Naive thymus-derived CD4-positive, alpha-beta T cell (primary cell): Measurements from ENCODE around the gene UAP1L1. TPM values are rescaled to one million over a fixed set of nuclear protein-coding genes. Genes with fewer than 3 reads are reported as not detected.

Experiments used
- ATAC-seq: fragments of 150-1000 bp; cut with Tn5 transposase; 2 replicates; pipeline ENCODE4 v1.10.0; 2021; ENCODE audit warnings: mild to moderate bottlenecking, moderate library complexity
- CTCF ChIA-PET: fragments of 350-600 bp; sonication (Branson Sonifier 250); formaldehyde crosslinking; loops from one replicate; lab custom pipeline; 2021; ENCODE audit warnings: antibody characterized with exemption; lab: Charles Lee
- POLR2A ChIA-PET: fragments of 350-600 bp; sonication (Branson Sonifier 250); formaldehyde crosslinking; loops from one replicate; lab custom pipeline; 2021; ENCODE audit warnings: antibody characterized with exemption, inconsistent platforms; lab: Charles Lee
- DNase-seq, 9 donors: peaks; one replicate each; pipeline versions ENCODE4 v3.0.0 to v3.0.0-alpha.2; 2020 to 2022; ENCODE audit warnings: mixed read lengths in 1 of 9
- H3K27ac ChIP-seq: one replicate; pipeline ENCODE4 v1.7.0; 2013; ENCODE audit warnings: mild to moderate bottlenecking, low read depth, low read length, moderate library complexity
- H3K27me3 ChIP-seq, 2 donors: one replicate each; pipeline ENCODE4 v1.7.0; 2013; ENCODE audit warnings: low read length in 2 of 2, mild to moderate bottlenecking in 2 of 2, moderate library complexity in 2 of 2; ENCODE audit not compliant: control insufficient read depth in 2 of 2, insufficient read depth in 2 of 2
- H3K36me3 ChIP-seq, 3 experiments: 1 replicate in 2 of 3; 2 replicates in 1 of 3; pipeline ENCODE4 v1.7.0; 2013; ENCODE audit warnings: low read length in 3 of 3, mild to moderate bottlenecking in 3 of 3, moderate library complexity in 1 of 3; ENCODE audit not compliant: insufficient read depth in 3 of 3, control insufficient read depth in 2 of 3
- H3K4me1 ChIP-seq, 2 donors: one replicate each; pipeline ENCODE4 v1.7.0; 2013; ENCODE audit warnings: low read length in 2 of 2, mild to moderate bottlenecking in 2 of 2, moderate library complexity in 1 of 2; ENCODE audit not compliant: control insufficient read depth in 2 of 2, insufficient read depth in 2 of 2
- H3K4me3 ChIP-seq: 2 replicates; pipeline ENCODE4 v1.7.0; 2013; ENCODE audit warnings: mild to moderate bottlenecking, low read length
- H3K9me3 ChIP-seq, 3 experiments: 1 replicate in 2 of 3; 2 replicates in 1 of 3; pipeline ENCODE4 v1.7.0; 2013; ENCODE audit warnings: low read length in 3 of 3; ENCODE audit not compliant: control insufficient read depth in 2 of 3
- H3K27ac Mint-ChIP-seq, 9 donors: one replicate each; pipeline ENCODE4 v1.8.0; 2020 to 2022; ENCODE audit warnings: mixed read lengths in 9 of 9, mild to moderate bottlenecking in 8 of 9, moderate library complexity in 5 of 9, inconsistent platforms in 2 of 9
- H3K27me3 Mint-ChIP-seq, 5 donors: one replicate each; pipeline ENCODE4 v1.8.0; 2021 to 2022; ENCODE audit warnings: mixed read lengths in 5 of 5, mild to moderate bottlenecking in 1 of 5
- H3K36me3 Mint-ChIP-seq, 5 donors: one replicate each; pipeline ENCODE4 v1.8.0; 2020 to 2022; ENCODE audit warnings: mixed read lengths in 5 of 5, mild to moderate bottlenecking in 3 of 5, inconsistent platforms in 1 of 5
- H3K4me1 Mint-ChIP-seq, 7 donors: one replicate each; pipeline ENCODE4 v1.8.0; 2020 to 2022; ENCODE audit warnings: mixed read lengths in 7 of 7, mild to moderate bottlenecking in 3 of 7, inconsistent platforms in 1 of 7
- H3K4me3 Mint-ChIP-seq, 10 donors: one replicate each; pipeline ENCODE4 v1.8.0; 2020 to 2022; ENCODE audit warnings: mild to moderate bottlenecking in 10 of 10, mixed read lengths in 10 of 10, moderate library complexity in 6 of 10, inconsistent platforms in 2 of 10
- H3K9me3 Mint-ChIP-seq, 11 donors: one replicate each; pipeline ENCODE4 v1.8.0; 2020 to 2022; ENCODE audit warnings: mixed read lengths in 11 of 11, mild to moderate bottlenecking in 4 of 11, inconsistent platforms in 1 of 11, moderate library complexity in 1 of 11
- intact Hi-C, 2 donors: fragments of 100-400 bp; cut with micrococcal nuclease; formaldehyde crosslinking; loops; one replicate each; pipeline ENCODE4 v1.15.1; 2023
- polyA plus RNA-seq, 2 donors: library from polyadenylated mRNA; unstranded; fragments of 300-500 nt; fragmentation: Illumina TruSeq; gene quantifications; one replicate each; pipeline ENCODE4 v1.2.3, GENCODE V29; 2021
- total RNA-seq, 6 experiments: library from RNA in 5 of 6; stranded (reverse) in 5 of 6; gene quantifications; 1 replicate in 5 of 6; 2 replicates in 1 of 6; pipeline ENCODE4 v1.2.3 and lab custom pipeline; 2021 to 2026

The UAP1L1 gene
- total and polyA plus RNA-seq, 7 experiments from 2014 or later: 0.71 to 27.6 (median 14.9) TPM

DNA sequence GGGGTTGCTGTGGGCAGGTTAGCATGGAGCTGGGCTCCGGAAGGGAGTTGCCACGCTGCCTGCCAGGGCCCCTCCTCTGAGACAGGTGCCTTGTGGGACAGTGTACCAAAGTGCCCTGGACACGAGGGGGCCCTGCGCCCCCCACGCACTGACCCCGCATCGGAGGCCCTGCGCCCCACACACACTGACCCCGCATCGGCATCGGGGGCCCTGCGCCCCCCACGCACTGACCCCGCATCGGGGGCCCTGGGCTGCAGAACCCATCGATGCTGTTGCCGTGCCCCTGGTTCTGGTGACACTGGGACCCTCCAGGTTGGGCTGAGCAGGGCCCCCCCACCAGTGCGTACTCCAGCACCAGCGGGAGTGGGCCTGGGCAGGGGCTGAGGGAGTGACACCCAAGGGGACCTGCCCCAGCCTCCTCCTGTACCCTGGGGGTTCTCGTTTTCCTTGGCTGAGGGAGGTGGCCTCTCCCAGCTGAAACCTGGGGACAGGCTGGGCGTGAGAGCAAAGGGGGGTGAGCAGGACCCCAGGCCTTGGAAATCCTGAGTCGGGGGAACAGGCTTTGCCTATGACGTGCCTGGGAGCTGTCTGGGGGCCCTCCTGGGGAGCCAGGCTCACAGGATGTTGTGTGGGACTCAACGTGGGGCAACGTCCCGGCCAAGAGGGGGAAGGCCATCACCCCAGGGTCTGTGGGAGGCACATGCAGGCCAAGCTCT is 13.8 kb upstream of the UAP1L1 start:
- Mint-ChIP-seq H3K36me3 (peaks cover 0 to 4% (median 0%) of the 10 kb centered on the region in 5 donors), H3K4me1 (peaks cover 4 to 11% (median 5%) of the 10 kb centered on the region in 7 donors), H3K4me3 (no peak overlapping the region), H3K9me3 (no peaks in the 10 kb centered on the region), H3K27me3 (no peaks in the 10 kb centered on the region), H3K27ac (no peak overlapping the region)
- H3K27me3 ChIP-seq: no peaks in the 10 kb centered on the region
- H3K27ac ChIP-seq: no peak overlapping the region
- ATAC-seq (no peak), DNase-seq (no peak)
- intact Hi-C loops: loop anchor here (1.0 to 10.0 kb wide), 2 partner anchors 276 to 279 kb away; no protein-coding TSS in a partner anchor
- H3K4me3 ChIP-seq: no peak overlapping the region
- H3K9me3 ChIP-seq: no peaks in the 10 kb centered on the region
- ChIA-PET CTCF (interaction anchor here (0.5 to 2.5 kb wide), 4 partner anchors 14 to 292 kb away, joined by 3 to 11 read pairs (median 7); partner anchors contain the start of genes MAN1B1 and UAP1L1), POLR2A (interaction anchor here (0.6 to 1.3 kb wide), 3 partner anchors 23 to 177 kb away, joined by 3 read pairs; partner anchors contain the start of genes MAN1B1 and TUBB4B)
- no peaks in the 10 kb centered on the region for H3K36me3 ChIP-seq
- H3K4me1 ChIP-seq: peaks cover 0 to 3% of the 10 kb centered on the region in 2 donors

GRCh38 chr9:137064027-137064879 is 13.1 kb upstream of the UAP1L1 start:
- H3K27me3 ChIP-seq: no peaks in the 10 kb centered on the region
- intact Hi-C loops: loop anchor here (1.0 to 10.0 kb wide), 2 partner anchors 277 to 279 kb away; no protein-coding TSS in a partner anchor
- ATAC-seq (peak; percentile 53), DNase-seq (peak in 4 of 9 donors; percentile 39 to 78 (median 62))
- Mint-ChIP-seq H3K27ac (no peak overlapping the region), H3K4me1 (peaks cover 4 to 15% (median 5%) of the 10 kb centered on the region in 7 donors), H3K36me3 (peaks cover 0 to 4% (median 0%) of the 10 kb centered on the region in 5 donors), H3K4me3 (no peak overlapping the region), H3K27me3 (no peaks in the 10 kb centered on the region), H3K9me3 (no peaks in the 10 kb centered on the region)
- no peaks in the 10 kb centered on the region for H3K9me3 ChIP-seq
- no peak overlapping the region for H3K27ac ChIP-seq
- POLR2A ChIA-PET: interaction anchor here (0.6 to 1.3 kb wide), 3 partner anchors 22 to 176 kb away, joined by 3 read pairs; partner anchors contain the start of genes MAN1B1 and TUBB4B
- peaks cover 0 to 5% of the 10 kb centered on the region in 2 donors for H3K4me1 ChIP-seq
- CTCF ChIA-PET: interaction anchor here (0.5 to 2.5 kb wide), 4 partner anchors 13 to 293 kb away, joined by 3 to 11 read pairs (median 7); partner anchors contain the start of genes MAN1B1 and UAP1L1
- no peak overlapping the region for H3K4me3 ChIP-seq
- H3K36me3 ChIP-seq: no peaks in the 10 kb centered on the region

- intact Hi-C loops: loop anchor here (1.0 to 10.0 kb wide), 2 partner anchors 278 to 280 kb away; no protein-coding TSS in a partner anchor
Measured at GRCh38 chr9:137064880-137065164, 12.5 kb upstream of the UAP1L1 start.

DNA sequence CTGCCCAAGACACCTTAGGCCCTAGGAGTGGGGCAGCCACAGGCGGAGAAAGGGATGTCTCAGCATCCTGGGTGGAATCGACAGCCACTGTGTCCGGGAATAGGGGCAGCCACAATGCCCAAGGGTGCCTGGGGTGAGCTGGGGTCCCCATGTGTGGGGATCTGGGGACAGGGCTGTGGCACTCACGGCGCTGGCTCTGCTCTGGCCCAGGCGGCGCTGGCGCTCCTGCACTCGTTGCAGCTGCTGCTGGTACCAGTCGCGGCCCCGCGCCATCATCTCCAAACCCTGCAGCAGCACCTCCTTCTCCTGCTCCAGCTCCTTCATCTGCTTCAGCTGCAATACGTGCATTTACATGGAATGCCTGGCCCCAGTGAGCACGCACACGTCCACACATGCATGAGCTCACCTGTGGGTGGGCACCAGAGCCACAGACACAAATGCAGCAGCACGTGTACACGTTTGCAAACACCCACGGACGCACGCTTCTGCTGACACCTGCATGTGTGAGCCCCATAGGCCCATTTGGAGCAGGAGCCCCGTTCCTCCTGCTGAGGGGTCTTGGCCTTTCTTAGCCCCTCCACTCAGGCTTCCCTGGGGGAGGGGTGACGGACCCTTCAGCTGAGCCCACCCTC is 11.9 kb upstream of the UAP1L1 start:
- H3K27ac ChIP-seq: no peak overlapping the region
- H3K36me3 ChIP-seq: no peaks in the 10 kb centered on the region
- H3K4me1 ChIP-seq: peaks cover 5 to 8% of the 10 kb centered on the region in 2 donors
- H3K27ac Mint-ChIP-seq: no peak overlapping the region
- no peak for DNase-seq
- H3K27me3 ChIP-seq: no peaks in the 10 kb centered on the region
- intact Hi-C loops: loop anchor here in 1 of 2 donors (10.0 kb wide), 1 partner anchor 281 kb away; no protein-coding TSS in a partner anchor
- no peak overlapping the region for H3K4me3 Mint-ChIP-seq
- no peaks in the 10 kb centered on the region for H3K9me3 Mint-ChIP-seq
- no peaks in the 10 kb centered on the region for H3K27me3 Mint-ChIP-seq
- no peaks in the 10 kb centered on the region for H3K9me3 ChIP-seq
- ATAC-seq: no peak
- ChIA-PET CTCF (interaction anchor here (1.9 kb wide), 1 partner anchor 19 kb away, joined by 8 read pairs; the partner anchor contains the start of gene NPDC1), POLR2A (interaction anchor here (1.3 to 8.2 kb wide), 2 partner anchors 19 to 21 kb away, joined by 4 to 70 read pairs; partner anchors contain the start of genes MAN1B1 and NPDC1)
- H3K4me3 ChIP-seq: no peak overlapping the region
- H3K4me1 Mint-ChIP-seq: peaks cover 4 to 17% (median 5%) of the 10 kb centered on the region in 7 donors
- H3K36me3 Mint-ChIP-seq: peaks cover 0 to 4% (median 0%) of the 10 kb centered on the region in 5 donors

More at GRCh38 chr9:137064880-137065164, 12.5 kb upstream of the UAP1L1 start:
- Histone ChIP-seq H3K36me3 (no peaks in the 10 kb centered on the region), H3K27ac (no peak overlapping the region), H3K4me3 (no peak overlapping the region), H3K9me3 (no peaks in the 10 kb centered on the region), H3K27me3 (no peaks in the 10 kb centered on the region), H3K4me1 (peaks cover 4 to 8% of the 10 kb centered on the region in 2 donors)
- Mint-ChIP-seq H3K27me3 (no peaks in the 10 kb centered on the region), H3K9me3 (no peaks in the 10 kb centered on the region), H3K36me3 (peaks cover 0 to 4% (median 0%) of the 10 kb centered on the region in 5 donors), H3K4me3 (no peak overlapping the region), H3K27ac (no peak overlapping the region), H3K4me1 (peaks cover 4 to 16% (median 5%) of the 10 kb centered on the region in 7 donors)
- ChIA-PET POLR2A (interaction anchor here (1.3 to 8.2 kb wide), 2 partner anchors 22 to 35 kb away, joined by 3 to 70 read pairs; partner anchors contain the start of gene MAN1B1), CTCF (interaction anchor here (1.4 to 2.5 kb wide), 2 partner anchors 18 to 22 kb away, joined by 8 to 11 read pairs; partner anchors contain the start of gene MAN1B1)
- ATAC-seq (no peak), DNase-seq (no peak)

GRCh38 chr9:137066096-137066861 is 11.0 kb upstream of the UAP1L1 start:
- H3K4me1 ChIP-seq: peaks cover 11 to 15% of the 10 kb centered on the region in 2 donors
- Mint-ChIP-seq H3K36me3 (peaks cover 0 to 4% (median 0%) of the 10 kb centered on the region in 5 donors), H3K4me3 (no peak overlapping the region), H3K4me1 (peaks cover 9 to 25% (median 12%) of the 10 kb centered on the region in 7 donors), H3K27ac (no peak overlapping the region), H3K27me3 (no peaks in the 10 kb centered on the region), H3K9me3 (no peaks in the 10 kb centered on the region)
- no peak overlapping the region for H3K27ac ChIP-seq
- CTCF ChIA-PET: interaction anchor here (1.8 to 2.0 kb wide), 3 partner anchors 20 to 276 kb away, joined by 5 to 8 read pairs (median 7); partner anchors contain the start of genes NPDC1 and TMEM141
- POLR2A ChIA-PET: interaction anchor here (1.3 to 8.2 kb wide), 2 partner anchors 20 to 21 kb away, joined by 4 to 70 read pairs; partner anchors contain the start of genes MAN1B1 and NPDC1
- H3K4me3 ChIP-seq: no peak overlapping the region
- no peaks in the 10 kb centered on the region for H3K36me3 ChIP-seq
- DNase-seq (no peak), ATAC-seq (no peak)
- intact Hi-C loops: loop anchor here in 1 of 2 donors (10.0 kb wide), 1 partner anchor 281 kb away; no protein-coding TSS in a partner anchor
- H3K9me3 ChIP-seq: no peaks in the 10 kb centered on the region
- H3K27me3 ChIP-seq: no peaks in the 10 kb centered on the region
